HepG2 (cell line): ENCODE measurements around the gene SELENOV. TPM values are rescaled to one million over a fixed set of nuclear protein-coding genes. Genes with fewer than 3 reads are reported as not detected.
A peak's percentile ranks its signal among the peaks of the same experiment; 100 is the strongest.

Experiments
- GFI1 ChIP-seq: sonication (generic); formaldehyde crosslinking; IDR thresholded peaks from 2 replicates; pipeline ENCODE4 v1.5.0; 2020; ENCODE audit warnings: missing genetic modification reagents, mild to moderate bottlenecking, borderline replicate concordance
- MAFG ChIP-seq: sonication (generic); formaldehyde crosslinking; IDR thresholded peaks from 2 replicates; pipeline ENCODE4 v1.5.1; 2020; ENCODE audit warnings: mild to moderate bottlenecking, missing genetic modification reagents
- NFIB ChIP-seq: sonication (generic); formaldehyde crosslinking; IDR thresholded peaks from 2 replicates; pipeline ENCODE4 v1.9.0; 2021; ENCODE audit warnings: missing genetic modification reagents, mild to moderate bottlenecking, borderline replicate concordance
- STAG1 ChIP-seq: sonication (generic); formaldehyde crosslinking; IDR thresholded peaks from 2 replicates; pipeline ENCODE4 v1.4.0; 2020; ENCODE audit warnings: missing genetic modification reagents
- THAP11 ChIP-seq: IDR thresholded peaks from 2 replicates; pipeline ENCODE4 v1.6.1; 2016; ENCODE audit warnings: missing biosample characterization, missing genetic modification reagents
- ZBTB21 ChIP-seq: sonication (generic); formaldehyde crosslinking; IDR thresholded peaks from 2 replicates; pipeline ENCODE4 v1.4.0; 2020; ENCODE audit warnings: missing genetic modification reagents
- ZEB1 ChIP-seq: IDR thresholded peaks from 2 replicates; pipeline ENCODE4 v1.6.1; 2012; ENCODE audit warnings: mild to moderate bottlenecking, low read depth, inconsistent platforms; ENCODE audit not compliant: insufficient replicate concordance
- ZNF207 ChIP-seq: fragments of 450-650 bp; IDR thresholded peaks from 2 replicates; pipeline ENCODE4 v1.6.1; 2016; ENCODE audit warnings: antibody characterized with exemption, borderline replicate concordance
- ZNF569 ChIP-seq: sonication (generic); formaldehyde crosslinking; IDR thresholded peaks from 2 replicates; pipeline ENCODE4 v1.5.0; 2020; ENCODE audit warnings: mild to moderate bottlenecking, missing genetic modification reagents, moderate library complexity, borderline replicate concordance
- ZNF790 ChIP-seq: sonication (generic); formaldehyde crosslinking; IDR thresholded peaks from 2 replicates; pipeline ENCODE4 v1.8.0; 2022; ENCODE audit warnings: missing genetic modification reagents, mild to moderate bottlenecking, borderline replicate concordance
- ZNF839 ChIP-seq: sonication (generic); formaldehyde crosslinking; IDR thresholded peaks from 2 replicates; pipeline ENCODE4 v1.4.0; 2020; ENCODE audit warnings: missing genetic modification reagents, mild to moderate bottlenecking, borderline replicate concordance
- polyA plus RNA-seq, 8 experiments: library from polyadenylated mRNA; depleted of rRNA in 3 of 8; stranded (reverse) in 7 of 8; unstranded in 1 of 8; fragments of >200 nt; fragmentation: Illumina TruSeq in 4 of 8; extraction: Trizol in 4 of 8; gene quantifications; 2 replicates each; pipeline versions ENCODE4 v1.2.1 to v1.2.3, GENCODE V29; 2011 to 2016; ENCODE audit warnings: low read depth in 4 of 8, missing spikeins in 1 of 8, mixed read lengths in 1 of 8; ENCODE audit not compliant: insufficient read depth in 1 of 8
- total RNA-seq, 5 experiments: library from RNA; depleted of rRNA; stranded (reverse); fragments of >200 nt; fragmentation: Illumina TruSeq; extraction: Trizol; gene quantifications; 2 replicates each; pipeline ENCODE4 v1.2.3, GENCODE V29; 2016; ENCODE audit warnings: low read depth in 1 of 5
- TF ChIP-seq, protein P1 (sequence below), 2 experiments: fragments of 450-650 bp in 1 of 2; sonication (generic) in 1 of 2; formaldehyde crosslinking in 1 of 2; IDR thresholded peaks; 2 replicates each; pipeline versions ENCODE4 v1.6.1 to v1.8.0; 2016 to 2022; ENCODE audit warnings: antibody characterized with exemption in 1 of 2, mild to moderate bottlenecking in 1 of 2, missing genetic modification reagents in 1 of 2
- TF ChIP-seq, protein P2 (sequence below): sonication (generic); formaldehyde crosslinking; IDR thresholded peaks from 2 replicates; pipeline ENCODE4 v1.8.0; 2022; ENCODE audit warnings: missing genetic modification reagents, mild to moderate bottlenecking, inconsistent platforms, borderline replicate concordance
- TF ChIP-seq, protein P3 (sequence below): IDR thresholded peaks from 2 replicates; pipeline ENCODE4 v1.6.1; 2012; ENCODE audit warnings: inconsistent platforms
- TF ChIP-seq, protein P4 (sequence below): IDR thresholded peaks from 2 replicates; pipeline ENCODE4 v1.6.1; 2016; ENCODE audit warnings: missing compliant biosample characterization, missing genetic modification reagents, borderline replicate concordance

The SELENOV gene
- total and polyA plus RNA-seq, 2 of the 13 experiments (the other 11 are each of a cell fraction or from before 2014, with no cell fraction given): not detected

DNA sequence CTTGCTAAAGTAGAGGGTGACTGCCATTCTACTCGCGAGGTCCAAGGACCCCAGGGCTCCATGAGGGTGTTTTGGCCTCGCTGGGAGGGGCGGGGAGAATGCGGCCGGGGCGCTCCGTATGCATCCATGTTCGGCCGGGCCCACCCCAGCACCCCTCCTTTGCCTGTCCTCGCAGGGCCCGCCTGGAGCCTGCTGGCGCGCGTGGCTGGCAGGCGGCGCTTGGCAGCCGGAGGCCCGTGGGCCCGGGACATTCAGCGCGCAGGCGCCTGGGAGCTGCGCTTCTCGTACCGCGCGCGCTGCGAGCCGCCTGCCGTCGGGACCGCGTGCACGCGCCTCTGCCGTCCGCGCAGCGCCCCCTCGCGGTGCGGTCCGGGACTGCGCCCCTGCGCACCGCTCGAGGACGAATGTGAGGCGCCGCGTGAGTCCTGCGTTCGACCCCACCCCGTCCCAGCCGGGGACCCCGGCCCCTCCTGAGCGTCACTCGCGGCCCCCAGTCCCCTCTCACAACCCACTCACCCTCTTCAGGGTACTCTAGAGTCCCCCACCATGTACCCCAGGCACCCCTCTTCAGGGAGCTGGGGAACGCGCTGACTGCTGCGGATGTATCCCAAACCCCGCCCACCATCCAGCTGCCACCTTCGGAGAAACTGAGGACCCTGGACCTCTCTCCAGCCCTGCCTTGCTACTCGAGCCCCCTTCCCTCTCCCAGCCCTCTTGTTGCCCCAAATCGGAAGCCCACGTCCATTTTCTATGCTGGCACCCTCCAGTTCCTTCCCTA lies 12.1 kb upstream of the SELENOV start (continued):
- TF ChIP-seq, protein P1, sequence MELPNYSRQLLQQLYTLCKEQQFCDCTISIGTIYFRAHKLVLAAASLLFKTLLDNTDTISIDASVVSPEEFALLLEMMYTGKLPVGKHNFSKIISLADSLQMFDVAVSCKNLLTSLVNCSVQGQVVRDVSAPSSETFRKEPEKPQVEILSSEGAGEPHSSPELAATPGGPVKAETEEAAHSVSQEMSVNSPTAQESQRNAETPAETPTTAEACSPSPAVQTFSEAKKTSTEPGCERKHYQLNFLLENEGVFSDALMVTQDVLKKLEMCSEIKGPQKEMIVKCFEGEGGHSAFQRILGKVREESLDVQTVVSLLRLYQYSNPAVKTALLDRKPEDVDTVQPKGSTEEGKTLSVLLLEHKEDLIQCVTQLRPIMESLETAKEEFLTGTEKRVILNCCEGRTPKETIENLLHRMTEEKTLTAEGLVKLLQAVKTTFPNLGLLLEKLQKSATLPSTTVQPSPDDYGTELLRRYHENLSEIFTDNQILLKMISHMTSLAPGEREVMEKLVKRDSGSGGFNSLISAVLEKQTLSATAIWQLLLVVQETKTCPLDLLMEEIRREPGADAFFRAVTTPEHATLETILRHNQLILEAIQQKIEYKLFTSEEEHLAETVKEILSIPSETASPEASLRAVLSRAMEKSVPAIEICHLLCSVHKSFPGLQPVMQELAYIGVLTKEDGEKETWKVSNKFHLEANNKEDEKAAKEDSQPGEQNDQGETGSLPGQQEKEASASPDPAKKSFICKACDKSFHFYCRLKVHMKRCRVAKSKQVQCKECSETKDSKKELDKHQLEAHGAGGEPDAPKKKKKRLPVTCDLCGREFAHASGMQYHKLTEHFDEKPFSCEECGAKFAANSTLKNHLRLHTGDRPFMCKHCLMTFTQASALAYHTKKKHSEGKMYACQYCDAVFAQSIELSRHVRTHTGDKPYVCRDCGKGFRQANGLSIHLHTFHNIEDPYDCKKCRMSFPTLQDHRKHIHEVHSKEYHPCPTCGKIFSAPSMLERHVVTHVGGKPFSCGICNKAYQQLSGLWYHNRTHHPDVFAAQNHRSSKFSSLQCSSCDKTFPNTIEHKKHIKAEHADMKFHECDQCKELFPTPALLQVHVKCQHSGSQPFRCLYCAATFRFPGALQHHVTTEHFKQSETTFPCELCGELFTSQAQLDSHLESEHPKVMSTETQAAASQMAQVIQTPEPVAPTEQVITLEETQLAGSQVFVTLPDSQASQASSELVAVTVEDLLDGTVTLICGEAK (IDR thresholded peaks at IDR 0.05): no peak
- TF ChIP-seq, protein P1 (CRISPR knock-in tag; IDR thresholded peaks at IDR 0.05): peak; percentile 89; the same call in 1 of the 2 replicates
- peak; percentile 99; the same call in 1 of the 2 replicates for TF ChIP-seq ZNF790 (CRISPR knock-in tag)
- TF ChIP-seq MAFG: peak; percentile 54; the same call in 1 of the 2 replicates
- peak; percentile 70; the same call in 1 of the 2 replicates for TF ChIP-seq GFI1 (CRISPR knock-in tag)
- peak; percentile 44; the same call in 1 of the 2 replicates for TF ChIP-seq ZNF569 (CRISPR knock-in tag)
- TF ChIP-seq, protein P2, sequence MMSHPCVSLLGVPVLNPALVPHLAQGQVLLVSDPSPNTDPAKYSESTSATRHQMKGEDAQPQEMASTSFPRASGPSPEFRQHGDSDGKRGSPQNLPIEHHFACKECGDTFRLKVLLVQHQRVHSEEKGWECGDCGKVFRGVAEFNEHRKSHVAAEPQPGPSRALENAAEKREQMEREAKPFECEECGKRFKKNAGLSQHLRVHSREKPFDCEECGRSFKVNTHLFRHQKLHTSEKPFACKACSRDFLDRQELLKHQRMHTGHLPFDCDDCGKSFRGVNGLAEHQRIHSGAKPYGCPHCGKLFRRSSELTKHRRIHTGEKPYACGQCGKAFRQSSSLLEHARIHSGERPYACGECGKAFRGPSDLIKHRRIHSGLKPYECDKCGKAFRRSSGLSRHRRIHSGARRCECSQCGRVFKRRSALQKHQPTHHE (CRISPR knock-in tag): peak; percentile 93; the same call in 1 of the 2 replicates
- TF ChIP-seq NFIB: peak; percentile 94
- peak; percentile 48 for TF ChIP-seq STAG1
- TF ChIP-seq ZNF207: no peak
- TF ChIP-seq, protein P3, sequence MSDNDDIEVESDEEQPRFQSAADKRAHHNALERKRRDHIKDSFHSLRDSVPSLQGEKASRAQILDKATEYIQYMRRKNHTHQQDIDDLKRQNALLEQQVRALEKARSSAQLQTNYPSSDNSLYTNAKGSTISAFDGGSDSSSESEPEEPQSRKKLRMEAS: peak; percentile 99
- 0 out of 2 replicates have a peak, but pooled peaks have one; percentile 51 for TF ChIP-seq ZNF839 (CRISPR knock-in tag)
- TF ChIP-seq ZBTB21 (CRISPR knock-in tag): no peak
- TF ChIP-seq THAP11 (CRISPR knock-in tag): peak; percentile 61; the same call in 1 of the 2 replicates
- TF ChIP-seq ZEB1: no peak
- TF ChIP-seq, protein P4, sequence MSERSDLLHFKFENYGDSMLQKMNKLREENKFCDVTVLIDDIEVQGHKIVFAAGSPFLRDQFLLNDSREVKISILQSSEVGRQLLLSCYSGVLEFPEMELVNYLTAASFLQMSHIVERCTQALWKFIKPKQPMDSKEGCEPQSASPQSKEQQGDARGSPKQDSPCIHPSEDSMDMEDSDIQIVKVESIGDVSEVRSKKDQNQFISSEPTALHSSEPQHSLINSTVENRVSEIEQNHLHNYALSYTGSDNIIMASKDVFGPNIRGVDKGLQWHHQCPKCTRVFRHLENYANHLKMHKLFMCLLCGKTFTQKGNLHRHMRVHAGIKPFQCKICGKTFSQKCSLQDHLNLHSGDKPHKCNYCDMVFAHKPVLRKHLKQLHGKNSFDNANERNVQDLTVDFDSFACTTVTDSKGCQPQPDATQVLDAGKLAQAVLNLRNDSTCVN (CRISPR knock-in tag): peak; percentile 70; the same call in 1 of the 2 replicates
